NCI-H2171 treated with DMSO at 0.1 percent for 48 hours (cell line): Measurements from ENCODE around the gene SLC44A3.

Experiments
- DNase-seq: peaks from one replicate; lab custom pipeline; 2025; lab: John Stamatoyannopoulos, UW

Gene SLC44A3

DNA sequence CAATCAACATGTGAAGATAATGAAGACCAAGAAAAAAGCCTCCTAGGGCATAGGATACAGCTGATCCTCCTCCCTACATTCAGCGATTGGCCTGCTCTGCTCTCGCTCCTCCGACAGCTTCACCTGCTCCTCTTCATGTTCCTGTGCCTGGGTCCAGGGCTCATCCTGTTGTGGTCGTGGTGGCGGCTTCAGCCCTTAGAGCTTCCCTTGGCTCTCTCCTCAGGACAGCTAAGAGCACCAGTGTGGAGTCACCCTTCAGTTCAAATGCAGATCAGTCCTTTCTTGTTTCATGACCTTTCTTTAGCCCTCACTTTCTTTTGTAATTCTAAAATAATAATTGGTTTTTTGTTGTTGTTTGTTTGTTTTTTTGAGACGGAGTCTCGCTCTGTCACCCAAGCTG lies 88.0 kb downstream of the SLC44A3 start:
- no peak for DNase-seq

- no peak for DNase-seq
Observed at GRCh38 chr1:94908965-94909364, 88.8 kb downstream of the SLC44A3 start.

DNA sequence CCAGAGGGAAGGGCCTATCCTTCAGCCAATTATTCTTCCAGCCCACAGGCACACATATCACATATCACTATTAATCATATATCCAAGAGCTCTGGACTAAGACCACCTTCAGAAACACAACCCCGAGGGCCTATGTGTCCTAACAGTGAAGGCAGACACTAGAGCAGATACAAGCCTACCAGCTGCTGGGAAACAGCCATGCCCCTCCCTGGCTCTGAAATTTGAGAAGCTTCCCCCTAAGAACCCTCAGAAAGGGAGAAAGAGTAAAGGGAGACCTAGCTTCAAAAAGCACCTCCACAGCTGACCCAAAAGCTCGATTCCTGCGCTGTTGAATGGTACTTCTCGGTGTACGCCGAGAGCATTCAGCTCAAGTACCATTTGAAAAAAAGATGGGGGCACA lies 89.3 kb downstream of the SLC44A3 start:
- no peak for DNase-seq

DNA sequence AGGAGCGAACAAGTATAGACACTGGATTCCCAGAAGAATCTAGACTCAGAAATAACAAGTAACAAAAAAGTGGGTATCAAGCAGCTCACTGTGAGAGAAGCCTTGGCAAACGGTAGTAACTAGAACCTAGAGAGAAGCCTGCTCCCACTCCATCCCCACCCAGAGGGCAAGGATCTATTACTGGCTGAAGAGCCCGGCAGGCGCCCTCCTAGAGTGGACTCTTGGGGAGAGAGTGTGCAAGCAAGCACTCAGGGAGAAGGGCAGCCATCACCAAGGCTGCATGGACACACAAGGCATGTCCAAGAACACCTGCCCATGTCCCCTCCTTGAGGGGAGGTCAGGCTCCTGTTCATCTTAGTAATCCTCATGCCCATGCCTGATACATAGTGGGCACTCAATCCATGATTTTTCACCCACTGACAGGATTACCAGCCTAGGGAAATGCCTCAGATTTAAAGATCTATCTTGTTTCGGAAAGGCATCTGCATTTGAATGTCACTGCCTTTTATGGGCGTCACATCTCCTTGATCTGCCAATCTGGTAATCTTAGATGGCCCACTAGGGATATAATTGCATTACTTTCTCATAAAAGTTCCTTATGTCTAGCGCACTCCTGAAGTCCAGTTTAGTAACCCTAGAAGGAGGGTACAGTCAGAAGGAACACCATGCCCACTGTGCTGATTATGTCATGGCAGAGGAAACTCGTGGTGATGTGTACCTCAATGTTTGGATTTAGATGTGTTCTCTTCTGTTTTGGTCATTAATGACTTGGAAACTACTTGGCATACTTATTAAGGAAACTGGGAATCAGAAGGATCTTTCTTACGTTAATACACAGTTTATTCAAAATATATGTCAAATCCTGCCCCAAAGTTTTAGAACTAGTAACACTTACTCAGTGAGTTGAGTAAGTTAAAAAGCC lies 92.4 kb downstream of the SLC44A3 start:
- no peak for DNase-seq

GRCh38 chr1:94917251-94917650 lies 97.1 kb downstream of the SLC44A3 start:
- DNase-seq: no peak

DNA sequence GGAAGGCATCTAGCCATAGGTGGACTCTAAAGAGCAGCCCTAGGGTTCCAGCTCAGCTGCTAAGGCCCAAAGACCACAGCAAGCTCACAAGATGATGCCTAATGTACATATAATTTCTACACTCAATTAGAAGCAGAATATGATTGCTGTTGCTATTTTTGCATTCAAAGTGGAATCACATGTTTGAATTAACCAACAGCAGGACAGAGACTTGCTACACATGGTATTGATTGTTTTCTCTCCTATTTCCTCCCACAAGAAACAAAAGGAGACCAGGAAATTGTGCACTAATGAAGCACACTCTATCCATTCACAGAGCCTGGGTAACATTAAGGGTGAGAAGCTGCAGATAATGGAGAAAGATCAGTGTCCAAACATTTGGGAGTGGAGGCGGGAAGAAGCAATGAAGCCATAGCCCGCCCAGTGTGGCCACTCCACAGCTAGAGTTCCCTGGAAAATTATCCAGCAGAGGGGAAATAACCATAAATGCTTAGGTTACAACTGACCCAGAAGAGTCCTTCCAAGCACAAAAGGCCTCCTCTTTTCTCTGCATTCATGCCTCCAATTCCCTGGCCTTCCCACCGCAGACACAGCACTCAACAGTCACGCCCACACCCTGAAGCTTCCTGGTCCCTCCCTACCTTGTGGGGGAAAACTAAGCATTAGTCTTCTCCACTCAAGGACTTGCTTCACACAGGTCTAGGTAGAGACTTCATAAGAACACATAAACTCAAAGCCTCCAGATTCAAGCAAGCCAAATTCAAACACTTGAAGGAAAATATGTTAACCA lies 99.3 kb downstream of the SLC44A3 start:
- no peak for DNase-seq

DNA sequence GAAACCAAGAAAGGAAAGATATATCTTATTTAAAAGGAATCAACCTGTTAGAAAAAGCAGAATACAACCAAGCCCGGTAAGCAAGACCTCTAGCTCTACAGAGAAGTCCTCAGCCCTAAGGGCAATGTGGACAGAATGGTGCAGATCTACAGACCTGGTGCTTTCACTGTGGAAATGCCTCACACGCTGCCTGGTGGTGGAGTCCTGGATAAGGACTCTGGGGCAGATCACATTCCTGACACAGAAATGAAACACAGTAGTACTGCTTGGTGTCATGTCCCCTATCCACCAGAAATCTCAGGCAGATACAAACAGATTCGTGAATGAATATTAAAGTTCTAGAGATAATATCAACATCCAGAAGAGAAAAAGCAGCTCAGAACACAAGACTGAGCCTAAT lies 99.9 kb downstream of the SLC44A3 start:
- DNase-seq: no peak

DNA sequence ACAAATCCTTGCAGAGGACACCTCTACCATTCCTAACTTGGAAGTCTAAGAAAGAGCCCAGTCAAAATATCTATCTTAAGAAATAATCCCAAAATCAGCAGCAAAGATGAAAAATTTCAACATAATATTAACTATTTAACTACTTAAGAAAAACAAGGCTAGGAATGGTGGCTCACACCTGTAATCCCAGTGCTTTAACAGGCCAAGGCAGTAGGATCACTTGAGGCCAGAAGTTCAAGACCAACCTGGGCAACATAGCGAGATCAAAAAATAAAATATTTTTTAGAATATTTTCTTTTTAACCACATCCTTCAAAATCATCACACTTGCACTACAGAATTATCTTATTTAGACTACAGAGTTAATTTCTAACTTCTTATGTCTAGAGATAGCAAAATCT lies 101.8 kb downstream of the SLC44A3 start:
- DNase-seq: no peak

GRCh38 chr1:94922761-94923331 lies 102.7 kb downstream of the SLC44A3 start:
- no peak for DNase-seq

DNA sequence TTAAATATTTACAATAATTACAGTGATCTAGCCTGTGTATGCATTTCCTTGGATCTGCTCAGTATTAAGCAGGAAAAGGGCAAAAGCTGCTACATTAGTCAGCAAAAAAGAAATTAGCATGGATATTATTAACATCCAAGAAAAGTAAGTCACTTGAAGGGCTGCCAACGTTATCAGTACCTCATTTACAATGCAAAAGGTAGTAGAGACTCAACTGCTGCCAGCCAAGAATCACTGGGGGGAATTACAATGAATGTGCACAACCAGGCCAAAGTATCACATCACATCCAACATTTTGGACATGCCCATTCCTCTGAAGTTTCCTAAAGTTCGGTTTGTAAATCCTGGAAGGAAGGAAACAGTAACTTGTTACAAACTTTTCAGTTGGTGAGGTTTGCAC lies 104.8 kb downstream of the SLC44A3 start:
- no peak for DNase-seq

DNA sequence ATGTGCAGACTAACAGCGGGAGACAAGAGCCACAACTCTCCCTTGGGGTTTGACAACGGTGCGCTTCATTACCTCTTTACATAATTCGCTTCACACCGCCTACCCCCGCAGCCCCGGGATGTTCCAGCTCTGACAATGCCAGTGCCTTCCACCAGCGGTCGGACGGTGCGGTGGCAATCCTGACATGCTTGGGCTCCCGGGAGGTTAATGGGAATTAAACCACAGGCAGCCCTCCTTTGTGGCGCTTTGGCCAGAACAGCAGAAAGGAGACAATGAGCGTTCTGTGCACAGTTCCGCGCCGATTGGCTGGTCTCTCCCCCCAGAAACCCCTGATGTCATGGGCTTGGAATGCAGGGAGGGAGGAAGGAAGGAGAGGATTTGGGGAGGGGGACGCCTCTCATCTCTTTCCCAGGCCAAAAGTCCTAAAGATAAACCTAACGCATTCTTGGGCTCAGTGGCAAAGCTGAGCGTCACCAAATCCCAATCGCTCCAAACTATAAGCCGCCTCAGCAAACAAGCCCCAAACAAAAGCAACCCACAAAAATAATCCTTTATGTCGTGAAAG lies 105.5 kb downstream of the SLC44A3 start:
- DNase-seq: peak; percentile 74

DNA sequence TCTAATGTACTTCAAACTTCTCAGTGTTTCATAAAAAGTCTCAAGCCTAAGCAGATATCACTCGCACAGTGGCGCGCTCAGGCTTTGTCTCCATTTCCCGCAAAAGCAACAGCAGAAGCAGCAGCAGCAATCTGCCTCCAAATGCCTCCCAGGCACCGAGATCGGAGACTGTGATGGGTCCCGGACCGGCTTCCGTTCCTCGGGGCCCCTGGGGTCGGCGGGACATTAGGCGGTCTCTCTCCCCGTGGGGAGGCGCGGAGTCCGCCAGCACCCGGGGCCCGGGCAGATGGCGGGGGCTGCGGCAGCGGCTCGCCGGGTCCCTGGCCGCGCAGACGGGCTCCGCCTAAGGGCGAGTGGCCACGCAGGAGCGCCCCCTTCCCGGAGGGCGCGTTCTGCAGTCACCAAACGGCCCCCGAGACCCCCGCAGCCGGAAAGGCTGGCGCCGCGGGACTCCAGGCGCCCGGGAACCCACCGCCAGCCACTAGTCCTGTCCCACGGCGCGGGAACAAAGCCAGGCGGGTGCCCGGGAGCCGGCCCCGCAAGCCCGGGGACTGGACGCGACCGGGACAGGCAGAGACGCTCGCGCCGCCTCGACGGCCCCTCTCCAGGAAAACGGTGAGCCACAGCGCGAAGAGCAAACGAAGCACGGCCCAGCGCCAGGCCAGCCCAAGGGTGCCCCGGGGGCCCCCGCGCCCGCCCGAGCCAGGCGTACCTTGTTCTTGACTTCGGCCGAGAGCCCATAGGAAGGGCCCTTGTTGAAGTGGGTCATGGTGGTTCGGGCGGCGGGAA lies 106.2 kb downstream of the SLC44A3 start:
- DNase-seq: peak; percentile 46

- DNase-seq: peak; percentile 63
Observed at GRCh38 chr1:94926915-94927404, 106.8 kb downstream of the SLC44A3 start, which contains the start of gene CNN3. TSS of gene CNN3 (minus strand) at chr1:94927110. CDS start at chr1:94926894, 216 bp downstream.

- no peak for DNase-seq
Observed at GRCh38 chr1:94927405-94928175, 107.4 kb downstream of the SLC44A3 start.

DNA sequence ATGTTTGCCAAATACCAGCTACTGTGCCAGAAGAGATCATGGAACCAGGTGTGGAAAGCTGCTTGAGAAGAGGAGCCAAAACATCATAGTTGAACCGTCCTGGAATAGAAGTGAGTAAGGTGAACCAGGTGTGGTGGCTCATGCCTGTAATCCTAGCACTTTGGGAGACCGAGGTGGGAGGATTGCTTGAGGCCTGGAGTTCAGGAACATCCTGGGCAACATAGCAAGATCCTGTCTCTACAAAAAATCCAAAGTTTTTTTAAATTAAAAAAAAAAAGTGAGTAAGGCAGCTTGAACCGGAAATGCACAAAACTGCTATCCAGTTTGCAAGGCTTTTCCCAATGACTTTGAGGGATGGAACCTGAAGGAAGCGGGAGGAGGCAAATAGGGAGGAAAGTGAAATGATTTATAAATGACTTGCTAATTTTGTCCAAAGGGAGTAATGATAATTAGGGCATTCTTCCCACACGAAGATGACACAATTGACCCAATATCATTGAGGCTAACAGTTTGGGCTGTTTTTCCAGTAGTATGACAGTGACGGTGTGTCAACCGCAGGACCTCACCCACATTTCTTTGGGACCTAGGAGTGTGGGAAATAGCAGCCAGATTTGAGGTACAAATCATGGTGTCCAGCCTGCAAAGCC lies 108.3 kb downstream of the SLC44A3 start:
- no peak for DNase-seq

DNA sequence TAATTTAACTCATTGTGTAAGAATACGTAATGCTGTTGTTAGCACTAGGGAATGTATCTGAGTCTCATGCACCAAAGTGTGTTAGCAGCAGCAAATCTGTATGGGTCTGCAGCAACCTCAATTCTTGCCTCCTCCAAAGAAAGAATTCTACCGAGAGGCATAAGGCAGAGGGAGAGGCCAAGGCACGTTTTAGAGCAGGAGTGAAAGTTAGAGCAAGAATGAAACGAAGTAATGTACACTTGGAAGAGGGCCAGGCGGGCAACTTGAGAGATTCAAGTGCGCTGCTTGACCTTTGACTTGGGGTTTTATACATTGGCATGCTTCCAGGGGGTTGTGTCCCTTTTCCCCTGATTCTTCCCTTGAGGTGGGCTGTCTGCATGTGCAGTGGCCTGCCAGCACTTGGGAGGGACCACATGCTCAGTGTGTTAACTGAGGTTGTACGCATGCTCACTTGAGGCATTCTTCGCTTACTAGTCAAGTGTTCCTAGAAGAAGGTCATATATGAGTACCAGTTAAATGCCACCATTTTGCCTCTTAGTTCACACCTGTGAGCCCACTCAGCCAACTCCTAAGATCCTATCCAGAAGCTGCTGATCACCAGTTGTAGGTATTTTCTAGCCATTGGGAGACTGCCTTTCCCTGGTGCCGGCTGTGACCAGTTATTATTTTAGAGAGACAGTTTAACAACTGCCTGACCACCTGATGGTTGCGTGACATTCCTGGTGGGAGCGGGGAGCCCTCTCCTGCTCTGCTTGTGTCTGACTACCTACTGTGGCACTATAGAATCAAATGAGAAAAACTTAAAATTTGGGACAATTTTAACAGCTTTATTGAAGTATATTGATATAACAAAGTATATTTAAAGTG lies 109.4 kb downstream of the SLC44A3 start:
- no peak for DNase-seq

DNA sequence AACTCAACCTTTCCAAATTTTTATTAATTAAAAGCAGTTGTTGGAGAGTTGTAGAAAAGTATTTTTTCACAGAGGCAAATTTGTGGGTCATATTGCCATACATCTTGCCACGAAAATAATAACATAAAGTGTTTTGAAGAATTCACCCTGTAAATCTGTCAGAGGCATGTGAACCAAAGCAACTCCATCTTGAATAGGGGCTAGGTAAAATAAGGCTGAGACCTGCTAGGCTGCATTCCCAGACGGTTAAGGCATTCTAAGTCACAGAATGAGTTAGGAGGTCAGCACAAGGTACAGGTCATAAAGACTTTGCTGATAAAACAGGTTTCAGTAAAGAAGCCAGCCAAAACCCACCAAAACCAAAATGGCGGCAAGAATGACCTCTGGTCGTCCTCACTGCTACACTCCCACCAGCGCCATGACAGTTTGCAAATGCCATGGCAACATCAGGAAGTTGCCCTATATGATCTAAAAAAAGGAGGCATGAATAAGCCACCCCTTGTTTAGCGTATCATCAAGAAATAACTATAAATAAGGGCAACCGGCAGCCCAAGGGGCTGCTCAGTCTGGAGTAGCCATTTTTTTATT lies 111.2 kb downstream of the SLC44A3 start:
- DNase-seq: no peak

DNA sequence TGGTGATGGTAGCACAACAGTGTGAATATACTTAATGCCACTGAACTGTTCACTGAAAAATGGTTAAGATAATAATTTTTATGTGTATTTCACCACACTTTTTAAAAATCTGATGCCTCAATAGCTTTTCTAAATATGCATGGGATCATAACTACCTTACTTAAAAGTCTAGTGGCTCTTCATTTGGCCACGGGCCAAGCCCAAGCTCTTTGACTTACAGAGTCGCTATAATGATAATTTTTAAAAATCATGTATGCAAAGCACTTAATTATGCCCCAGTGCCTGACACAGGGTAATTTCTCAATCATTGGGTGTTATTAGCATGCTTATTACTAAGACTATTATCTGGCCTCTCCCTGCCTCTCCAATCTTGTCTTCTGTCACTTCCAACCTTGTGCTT lies 114.4 kb downstream of the SLC44A3 start:
- no peak for DNase-seq

DNA sequence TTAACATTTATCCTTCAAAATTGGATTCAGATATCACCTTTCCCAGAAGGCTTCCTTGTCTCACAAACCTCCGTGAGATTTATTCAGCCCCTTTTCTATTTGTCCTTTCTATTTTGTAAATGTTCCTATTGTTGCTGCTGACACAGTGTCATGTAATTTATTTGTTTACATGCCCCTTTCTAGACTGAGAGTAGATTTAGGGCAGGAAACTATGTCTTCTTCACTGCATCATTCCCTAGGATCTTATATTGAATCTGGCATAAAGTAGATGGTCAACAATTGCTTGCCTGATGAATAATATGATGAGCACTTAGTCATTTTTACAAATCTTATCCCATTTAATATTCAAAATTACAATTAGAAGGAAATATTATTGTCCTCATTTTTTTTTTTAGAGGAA lies 114.9 kb downstream of the SLC44A3 start:
- no peak for DNase-seq
